H1 (cell line): ENCODE results near the gene PARP15. TPM values are rescaled to one million over a fixed set of nuclear protein-coding genes. Genes with fewer than 3 reads are reported as not detected.

Experiments
- CTCF ChIA-PET: fragments of 300-600 bp; sonication (Branson Sonifier 250); formaldehyde crosslinking; loops from one replicate; lab custom pipeline; 2021; ENCODE audit not compliant: partially characterized antibody; lab: Charles Lee
- POLR2A ChIA-PET: fragments of 300-600 bp; sonication (Branson Sonifier 250); formaldehyde crosslinking; loops from one replicate; lab custom pipeline; 2021; ENCODE audit warnings: inconsistent platforms; ENCODE audit not compliant: partially characterized antibody; lab: Charles Lee
- DNase-seq, 2 experiments: peaks; one replicate each; pipeline versions ENCODE4 v3.0.0 to v3.0.0-alpha.2; 2010 to 2022; ENCODE audit warnings: low spot score in 2 of 2, low read depth in 1 of 2, mixed read lengths in 1 of 2
- FAIRE-seq: peaks from 2 replicates; lab custom pipeline; 2011; peaks lifted over from hg19 to GRCh38; lab: Jason Lieb, UNC
- H2AFZ ChIP-seq: 2 replicates; pipeline ENCODE4 v1.8.1; 2012; ENCODE audit warnings: low read length, inconsistent platforms
- H2AK5ac ChIP-seq: 2 replicates; pipeline ENCODE4 v1.6.1; 2013; ENCODE audit warnings: low read depth, low read length
- H2BK120ac ChIP-seq: replicated peaks from 2 replicates; pipeline ENCODE3; 2013; ENCODE audit warnings: low read depth, low read length, inconsistent platforms
- H2BK12ac ChIP-seq: 2 replicates; pipeline ENCODE4 v1.6.1; 2013; ENCODE audit warnings: low read depth, low read length
- H2BK15ac ChIP-seq: 2 replicates; pipeline ENCODE4 v1.6.1; 2013; ENCODE audit warnings: low read length
- H2BK20ac ChIP-seq: 2 replicates; pipeline ENCODE4 v1.6.1; 2013; ENCODE audit warnings: low read length
- H2BK5ac ChIP-seq: 2 replicates; pipeline ENCODE4 v1.6.1; 2013; ENCODE audit warnings: low read depth, low read length
- H3K14ac ChIP-seq: 2 replicates; pipeline ENCODE4 v1.6.1; 2013; ENCODE audit warnings: inconsistent platforms; ENCODE audit not compliant: insufficient read length
- H3K18ac ChIP-seq: 2 replicates; pipeline ENCODE4 v1.6.1; 2013; ENCODE audit warnings: low read length; ENCODE audit errors: extremely low read depth
- H3K23ac ChIP-seq: 2 replicates; pipeline ENCODE4 v1.6.1; 2013; ENCODE audit warnings: inconsistent platforms; ENCODE audit not compliant: insufficient read length
- H3K23me2 ChIP-seq: 2 replicates; pipeline ENCODE4 v1.6.1; 2013; ENCODE audit warnings: low read depth, low read length
- H3K27ac ChIP-seq: 2 replicates; pipeline ENCODE4 v1.6.1; 2011; ENCODE audit warnings: low read depth, low read length, inconsistent platforms
- H3K27me3 ChIP-seq, 4 experiments: replicated peaks in 1 of 4; 1 replicate in 1 of 4; 2 replicates in 3 of 4; pipeline versions ENCODE4 v1.6.1 to v1.8.1; 2011 to 2013; ENCODE audit warnings: low read length in 3 of 4, mild to moderate bottlenecking in 3 of 4, inconsistent platforms in 2 of 4, mixed read lengths in 2 of 4, moderate library complexity in 1 of 4; ENCODE audit not compliant: control insufficient read depth in 3 of 4, insufficient read depth in 3 of 4; ENCODE audit errors: extremely low read depth in 1 of 4
- H3K36me3 ChIP-seq, 4 experiments: 2 replicates each; pipeline versions ENCODE4 v1.6.1 to v1.8.1; 2011 to 2013; ENCODE audit warnings: mild to moderate bottlenecking in 4 of 4, low read length in 3 of 4, moderate library complexity in 2 of 4, control low read depth in 1 of 4, inconsistent platforms in 1 of 4; ENCODE audit not compliant: insufficient read depth in 4 of 4, control insufficient read depth in 2 of 4
- H3K4ac ChIP-seq: replicated peaks from 2 replicates; pipeline ENCODE3; 2013; ENCODE audit warnings: low read length, low read depth, mixed read lengths, inconsistent platforms; ENCODE audit not compliant: insufficient read length
- H3K4me1 ChIP-seq, 4 experiments: replicated peaks in 1 of 4; 1 replicate in 1 of 4; 2 replicates in 3 of 4; pipeline versions ENCODE4 v1.6.1 to v1.8.1; 2011 to 2013; ENCODE audit warnings: low read length in 3 of 4, inconsistent platforms in 2 of 4, mixed read lengths in 1 of 4; ENCODE audit not compliant: insufficient read depth in 4 of 4, control insufficient read depth in 3 of 4
- H3K4me2 ChIP-seq, 2 experiments: 2 replicates each; pipeline versions ENCODE4 v1.6.1 to v1.8.1; 2011 to 2013; ENCODE audit warnings: low read depth in 2 of 2, low read length in 2 of 2, control low read depth in 1 of 2, inconsistent platforms in 1 of 2, mild to moderate bottlenecking in 1 of 2; ENCODE audit not compliant: insufficient read depth in 1 of 2
- H3K4me3 ChIP-seq, 4 experiments: fragments of 200-600, 300-600 bp in 1 of 4; sonication (generic), shearing (Covaris generic), sonication (Bioruptor Twin) in 1 of 4; 2 replicates each; pipeline versions ENCODE4 v1.5.1 to v1.8.1; 2011 to 2016; ENCODE audit warnings: low read length in 4 of 4, low read depth in 3 of 4, control low read depth in 2 of 4, inconsistent platforms in 2 of 4, mild to moderate bottlenecking in 2 of 4, mixed read lengths in 1 of 4, moderate library complexity in 1 of 4; ENCODE audit not compliant: insufficient read depth in 2 of 4; ENCODE audit errors: extremely low read depth in 1 of 4
- H3K56ac ChIP-seq: replicated peaks from 2 replicates; pipeline ENCODE3; 2013; ENCODE audit warnings: low read depth, mild to moderate bottlenecking, mixed read lengths, low read length, inconsistent platforms; ENCODE audit not compliant: insufficient read length
- H3K79me1 ChIP-seq: 2 replicates; pipeline ENCODE4 v1.6.1; 2013; ENCODE audit warnings: low read depth, low read length, control low read depth
- H3K79me2 ChIP-seq, 2 experiments: 2 replicates each; pipeline versions ENCODE4 v1.6.1 to v1.8.1; 2012 to 2013; ENCODE audit warnings: low read length in 2 of 2, mild to moderate bottlenecking in 2 of 2, inconsistent platforms in 1 of 2; ENCODE audit not compliant: insufficient read depth in 2 of 2, control insufficient read depth in 1 of 2
- H3K9ac ChIP-seq, 4 experiments: replicated peaks in 1 of 4; 1 replicate in 1 of 4; 2 replicates in 3 of 4; pipeline versions ENCODE4 v1.6.1 to v1.8.1; 2011 to 2013; ENCODE audit warnings: low read depth in 3 of 4, low read length in 3 of 4, control low read depth in 2 of 4, mild to moderate bottlenecking in 2 of 4, moderate library complexity in 2 of 4, inconsistent platforms in 1 of 4; ENCODE audit errors: extremely low read depth in 1 of 4
- H3K9me3 ChIP-seq, 2 experiments: 2 replicates each; pipeline versions ENCODE4 v1.6.1 to v1.8.1; 2012 to 2013; ENCODE audit warnings: mild to moderate bottlenecking in 2 of 2, moderate library complexity in 2 of 2, control low read depth in 1 of 2, inconsistent platforms in 1 of 2, low read depth in 1 of 2, low read length in 1 of 2, mixed read lengths in 1 of 2; ENCODE audit not compliant: insufficient read depth in 2 of 2
- H4K20me1 ChIP-seq, 2 experiments: replicated peaks in 1 of 2; 2 replicates each; pipeline versions ENCODE3 to v1.8.1; 2011 to 2013; ENCODE audit warnings: inconsistent platforms in 2 of 2, low read length in 2 of 2, mild to moderate bottlenecking in 1 of 2; ENCODE audit not compliant: insufficient read depth in 2 of 2, control insufficient read depth in 1 of 2
- H4K5ac ChIP-seq: 2 replicates; pipeline ENCODE4 v1.6.1; 2013; ENCODE audit warnings: low read length, low read depth, mixed read lengths, inconsistent platforms; ENCODE audit not compliant: insufficient read length
- H4K8ac ChIP-seq: 2 replicates; pipeline ENCODE4 v1.8.0; 2013; ENCODE audit warnings: mild to moderate bottlenecking, moderate library complexity, low read length, inconsistent platforms; ENCODE audit not compliant: insufficient read depth; ENCODE audit errors: extremely low read depth
- H4K91ac ChIP-seq: replicated peaks from 2 replicates; pipeline ENCODE3; 2013; ENCODE audit warnings: low read length, mixed read lengths, inconsistent platforms; ENCODE audit not compliant: insufficient read length
- BRCA1 ChIP-seq: IDR thresholded peaks from 2 replicates; pipeline ENCODE4 v1.6.1; 2012; ENCODE audit warnings: low read depth, low read length, improper control_type of control experiment
- CTBP2 ChIP-seq: IDR thresholded peaks from 2 replicates; pipeline ENCODE4 v1.7.0; 2011; ENCODE audit warnings: borderline replicate concordance, mild to moderate bottlenecking, moderate library complexity, mixed read lengths, low read length; ENCODE audit not compliant: insufficient read depth, insufficient read length
- EZH2 ChIP-seq: fragments of 200-600 bp; sonication (generic); IDR thresholded peaks from 2 replicates; pipeline ENCODE4 v1.7.1; 2012; ENCODE audit warnings: low read depth, mild to moderate bottlenecking, moderate library complexity, low read length, inconsistent platforms; ENCODE audit not compliant: severe bottlenecking
- JUN ChIP-seq: IDR thresholded peaks from 2 replicates; pipeline ENCODE4 v1.6.1; 2011; ENCODE audit warnings: low read depth, mild to moderate bottlenecking, improper control_type of control experiment, low read length
- PHF8 ChIP-seq: fragments of 200-600 bp; sonication (generic); conservative IDR thresholded peaks from 2 replicates; pipeline ENCODE4 v1.7.1; 2012; ENCODE audit warnings: low read depth, mild to moderate bottlenecking, inconsistent platforms, low read length, moderate library complexity
- POLR2AphosphoS5 ChIP-seq: IDR thresholded peaks from 2 replicates; pipeline ENCODE4 v1.6.1; 2011; ENCODE audit warnings: low read depth, low read length
- POU5F1 ChIP-seq: IDR thresholded peaks from 2 replicates; pipeline ENCODE4 v1.6.1; 2011; ENCODE audit warnings: low read depth, mild to moderate bottlenecking, low read length, moderate library complexity
- WGBS, 2 experiments: shearing (Covaris generic) in 1 of 2; methylation state at CpG; one replicate each; pipeline versions ENCODE4 v1.1.6 to v1.1.7; 2013 to 2015; ENCODE audit warnings: low lambda C conversion rate in 2 of 2, mixed read lengths in 2 of 2, inconsistent platforms in 1 of 2, low coverage in 1 of 2, missing lambda C conversion rate in 1 of 2; ENCODE audit not compliant: insufficient replicate concordance in 2 of 2, insufficient coverage in 1 of 2, insufficient read length in 1 of 2; ENCODE audit errors: extremely low coverage in 1 of 2, missing lambda C conversion rate in 1 of 2; 5-methylcytosine and 5-hydroxymethylcytosine counted together
- polyA plus RNA-seq, 7 experiments: library from polyadenylated mRNA; depleted of rRNA in 3 of 7; stranded (reverse) in 5 of 7; unstranded in 2 of 7; fragments of >200 nt in 5 of 7; fragments of 200-250 nt in 2 of 7; gene quantifications; 1 replicate in 5 of 7; 2 replicates in 1 of 7; 4 replicates in 1 of 7; pipeline versions ENCODE4 v1.2.1 to v1.2.3, GENCODE V29; 2011 to 2013; ENCODE audit warnings: missing spikeins in 2 of 7, mixed read lengths in 2 of 7
- total RNA-seq: library from RNA; stranded (reverse); fragmentation: NEBNext Ultra II Directional; extraction: Animal tissue kit (Norgen Biotek cat#: 25700); gene quantifications from 2 replicates; pipeline ENCODE4 v1.2.1, GENCODE V29; 2021
- TF ChIP-seq, protein P1 (sequence below): IDR thresholded peaks from 2 replicates; pipeline ENCODE4 v1.6.1; 2012; ENCODE audit warnings: inconsistent platforms

PARP15 gene
- total and polyA plus RNA-seq, 2 of the 8 experiments (the other 6 are each of a cell fraction or from before 2014, with no cell fraction given) = 0.37 to 0.45 TPM

GRCh38 chr3:122558605-122559004, 18.8 kb upstream of the PARP15 start:
- Histone ChIP-seq H2AK5ac (no peak overlapping the region), H3K4me2 (no peak overlapping the region)
- TF ChIP-seq JUN (no peak), EZH2 (no peak), PHF8 (no peak), POLR2AphosphoS5 (no peak), BRCA1 (no peak), CTBP2 (no peak), POU5F1 (no peak)
- TF ChIP-seq, protein P1, sequence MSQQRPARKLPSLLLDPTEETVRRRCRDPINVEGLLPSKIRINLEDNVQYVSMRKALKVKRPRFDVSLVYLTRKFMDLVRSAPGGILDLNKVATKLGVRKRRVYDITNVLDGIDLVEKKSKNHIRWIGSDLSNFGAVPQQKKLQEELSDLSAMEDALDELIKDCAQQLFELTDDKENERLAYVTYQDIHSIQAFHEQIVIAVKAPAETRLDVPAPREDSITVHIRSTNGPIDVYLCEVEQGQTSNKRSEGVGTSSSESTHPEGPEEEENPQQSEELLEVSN = no peak
- TF ChIP-seq, all 59 proteins: peak for 0
- FAIRE-seq = no peak
- Histone ChIP-seq H3K79me2 (no peaks in the 10 kb centered on the region), H2AFZ (no peak overlapping the region), H2BK5ac (no peak overlapping the region), H4K91ac (no peak overlapping the region), H3K4me3 (no peak overlapping the region), H3K56ac (no peak overlapping the region), H4K5ac (no peak overlapping the region), H3K18ac (no peak overlapping the region), H3K9me3 (no peaks in the 10 kb centered on the region), H3K4me1 (peaks cover 0 to 4% (median 3%) of the 10 kb centered on the region in 4 experiments; a peak in 3 of 7 replicates), H3K79me1 (no peaks in the 10 kb centered on the region), H3K27ac (no peak overlapping the region), H2BK15ac (no peak overlapping the region), H2BK12ac (no peak overlapping the region), H4K20me1 (no peaks in the 10 kb centered on the region), H4K8ac (no peak overlapping the region), H3K14ac (no peak overlapping the region), H2BK20ac (no peak overlapping the region), H3K36me3 (no peaks in the 10 kb centered on the region), H3K23me2 (no peaks in the 10 kb centered on the region), H3K9ac (no peak overlapping the region), H3K27me3 (no peaks in the 10 kb centered on the region; a peak in 1 of 7 replicates), H3K4ac (no peak overlapping the region), H2BK120ac (no peak overlapping the region), H3K23ac (no peak overlapping the region)
- DNase-seq = no peak
- POLR2A ChIA-PET = no interaction called here
- CTCF ChIA-PET = interaction anchor here (0.6 to 9.0 kb wide), 10 partner anchors 10 to 120 kb away, joined by 3 to 62 read pairs (median 5); partner anchors contain the start of gene PARP14
- 87% methylated on average over 6 of the region's 6 CpGs; no CpG with 5 or more reads in 1 of the 2 experiments for WGBS, 2 experiments
